Gastroesophageal sphincter (tissue), 4 donors: ENCODE data around the gene IZUMO1. TPM values are rescaled to one million over a fixed set of nuclear protein-coding genes. Genes with fewer than 3 reads are reported as not detected.

ENCODE experiments used
- ATAC-seq: fragments of 150-250 bp; one replicate; pipeline ENCODE4 v1.9.1; 2016; ENCODE audit warnings: mild to moderate bottlenecking, moderate library complexity
- H3K27ac ChIP-seq, 4 donors: fragments of 200-600 bp; sonication (generic) in 3 of 4; 1 replicate in 3 of 4; 2 replicates in 1 of 4; pipeline ENCODE4 v1.5.1; 2016 to 2019
- H3K27me3 ChIP-seq: fragments of 200-600 bp; sonication (generic); one replicate; pipeline ENCODE4 v1.5.1; 2019
- H3K36me3 ChIP-seq, 2 donors: fragments of 200-600 bp; sonication (generic); one replicate each; pipeline ENCODE4 v1.5.1; 2019; ENCODE audit warnings: control low read depth in 1 of 2
- H3K4me1 ChIP-seq, 3 donors: fragments of 200-600 bp; sonication (generic); 1 replicate in 2 of 3; 2 replicates in 1 of 3; pipeline ENCODE4 v1.5.1; 2016 to 2019; ENCODE audit warnings: control low read depth in 2 of 3
- H3K4me3 ChIP-seq, 2 donors: fragments of 200-600 bp; sonication (generic); one replicate each; pipeline ENCODE4 v1.5.1; 2019; ENCODE audit warnings: mild to moderate bottlenecking in 1 of 2, moderate library complexity in 1 of 2
- H3K9me3 ChIP-seq, 3 donors: fragments of 200-600 bp; sonication (generic); one replicate each; pipeline ENCODE4 v1.5.1; 2017 to 2019; ENCODE audit warnings: control low read depth in 2 of 3
- EP300 ChIP-seq: sonication (generic); formaldehyde crosslinking; IDR thresholded peaks from one replicate; pipeline ENCODE4 v1.6.1; 2017; ENCODE audit warnings: antibody characterized with exemption, mild to moderate bottlenecking
- POLR2A ChIP-seq, 2 donors: fragments of 450-650 bp; IDR thresholded peaks; one replicate each; pipeline ENCODE4 v1.6.1; 2017; ENCODE audit warnings: antibody characterized with exemption in 2 of 2, mild to moderate bottlenecking in 2 of 2, moderate library complexity in 1 of 2
- POLR2AphosphoS5 ChIP-seq: sonication (generic); formaldehyde crosslinking; IDR thresholded peaks from one replicate; pipeline ENCODE4 v1.6.1; 2017; ENCODE audit warnings: antibody characterized with exemption
- WGBS, 2 donors: methylation state at CpG; one replicate each; pipeline ENCODE4 v1.1.5; 2018; ENCODE audit warnings: low coverage in 1 of 2; 5-methylcytosine and 5-hydroxymethylcytosine counted together
- total RNA-seq, 4 donors: library from RNA; depleted of rRNA; stranded (reverse); fragments of >200 nt; gene quantifications; one replicate each; pipeline ENCODE4 v1.1.0, GENCODE V29; 2016
- TF ChIP-seq, protein P1 (sequence below), 4 experiments: fragments of 200-600 bp in 2 of 4; fragments of 450-650 bp in 2 of 4; sonication (generic) in 1 of 4; IDR thresholded peaks; one replicate each; pipeline ENCODE4 v1.5.1; 2017 to 2019; ENCODE audit warnings: antibody characterized with exemption in 4 of 4, mild to moderate bottlenecking in 2 of 4, moderate library complexity in 2 of 4

The IZUMO1 gene
- total RNA-seq, 4 donors from 2014 or later: 0.27 TPM; not detected in 3

DNA sequence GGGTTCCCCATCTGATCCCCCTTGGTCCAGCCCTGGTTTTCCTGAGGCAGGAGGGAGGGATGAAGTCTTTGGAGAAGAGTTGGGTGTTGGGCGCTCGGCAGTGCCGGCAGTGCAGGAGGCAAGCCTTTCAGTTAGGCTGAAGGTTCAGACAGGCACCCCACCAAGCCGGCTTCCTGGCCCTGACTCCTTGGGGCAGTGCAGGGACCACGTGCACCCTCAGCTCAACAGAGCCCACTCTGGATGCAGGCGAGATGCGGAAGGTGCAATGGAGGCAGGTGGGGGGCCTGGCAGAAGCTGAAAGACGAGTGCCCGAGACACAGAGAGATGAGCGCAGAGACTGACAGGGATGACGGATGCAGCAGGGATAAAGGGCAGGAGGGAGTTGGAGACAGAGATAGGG, 38.2 kb downstream of the IZUMO1 start:
- Histone ChIP-seq H3K36me3 (peaks cover 0 to 18% of the 10 kb centered on the region in 2 donors), H3K9me3 (no peaks in the 10 kb centered on the region), H3K4me3 (no peak overlapping the region), H3K4me1 (peaks cover 0 to 10% (median 7%) of the 10 kb centered on the region in 3 donors), H3K27me3 (no peaks in the 10 kb centered on the region), H3K27ac (no peak overlapping the region)
- no peak for ATAC-seq
- WGBS, 2 donors: 26 to 33% methylated on average over 5 to 7 of the region's 11 CpGs
- TF ChIP-seq, protein P1, sequence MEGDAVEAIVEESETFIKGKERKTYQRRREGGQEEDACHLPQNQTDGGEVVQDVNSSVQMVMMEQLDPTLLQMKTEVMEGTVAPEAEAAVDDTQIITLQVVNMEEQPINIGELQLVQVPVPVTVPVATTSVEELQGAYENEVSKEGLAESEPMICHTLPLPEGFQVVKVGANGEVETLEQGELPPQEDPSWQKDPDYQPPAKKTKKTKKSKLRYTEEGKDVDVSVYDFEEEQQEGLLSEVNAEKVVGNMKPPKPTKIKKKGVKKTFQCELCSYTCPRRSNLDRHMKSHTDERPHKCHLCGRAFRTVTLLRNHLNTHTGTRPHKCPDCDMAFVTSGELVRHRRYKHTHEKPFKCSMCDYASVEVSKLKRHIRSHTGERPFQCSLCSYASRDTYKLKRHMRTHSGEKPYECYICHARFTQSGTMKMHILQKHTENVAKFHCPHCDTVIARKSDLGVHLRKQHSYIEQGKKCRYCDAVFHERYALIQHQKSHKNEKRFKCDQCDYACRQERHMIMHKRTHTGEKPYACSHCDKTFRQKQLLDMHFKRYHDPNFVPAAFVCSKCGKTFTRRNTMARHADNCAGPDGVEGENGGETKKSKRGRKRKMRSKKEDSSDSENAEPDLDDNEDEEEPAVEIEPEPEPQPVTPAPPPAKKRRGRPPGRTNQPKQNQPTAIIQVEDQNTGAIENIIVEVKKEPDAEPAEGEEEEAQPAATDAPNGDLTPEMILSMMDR (IDR thresholded peaks at IDR 0.05): no peak
- no peak for TF ChIP-seq EP300
- no peak for TF ChIP-seq POLR2AphosphoS5
- no peak for TF ChIP-seq POLR2A (IDR thresholded peaks at IDR 0.05)

DNA sequence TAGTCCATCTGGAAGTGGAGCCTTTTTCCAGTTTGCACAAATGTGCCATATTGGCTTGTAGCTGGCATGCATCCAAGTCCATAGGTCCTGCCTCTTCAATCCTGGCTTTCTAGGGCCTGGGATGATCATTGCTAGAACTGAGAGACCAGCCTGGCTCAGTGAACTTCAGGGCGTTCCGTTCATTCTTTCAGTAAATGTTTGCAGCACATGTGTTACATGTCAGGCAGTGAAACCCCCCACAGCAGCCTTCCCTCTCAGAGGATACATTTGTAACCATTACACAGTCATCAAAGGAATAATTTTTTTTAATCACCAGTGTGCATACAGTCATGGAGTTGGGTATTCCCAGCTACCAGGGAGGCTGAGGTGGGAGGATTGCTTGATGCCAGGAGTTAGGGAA, 41.3 kb downstream of the IZUMO1 start:
- TF ChIP-seq POLR2A (IDR thresholded peaks at IDR 0.05) (no peak), EP300 (no peak), POLR2AphosphoS5 (no peak)
- TF ChIP-seq, protein P1 (IDR thresholded peaks at IDR 0.05): no peak
- Histone ChIP-seq H3K4me3 (no peak overlapping the region), H3K4me1 (no peaks in the 10 kb centered on the region), H3K9me3 (no peaks in the 10 kb centered on the region), H3K36me3 (peaks cover 0 to 41% of the 10 kb centered on the region in 2 donors), H3K27me3 (no peaks in the 10 kb centered on the region), H3K27ac (no peak overlapping the region)
- no peak for ATAC-seq
- WGBS, 2 donors: 35% methylated on average over 2 of the region's 2 CpGs; no CpG with 5 or more reads in 1 of the 2 donors

DNA sequence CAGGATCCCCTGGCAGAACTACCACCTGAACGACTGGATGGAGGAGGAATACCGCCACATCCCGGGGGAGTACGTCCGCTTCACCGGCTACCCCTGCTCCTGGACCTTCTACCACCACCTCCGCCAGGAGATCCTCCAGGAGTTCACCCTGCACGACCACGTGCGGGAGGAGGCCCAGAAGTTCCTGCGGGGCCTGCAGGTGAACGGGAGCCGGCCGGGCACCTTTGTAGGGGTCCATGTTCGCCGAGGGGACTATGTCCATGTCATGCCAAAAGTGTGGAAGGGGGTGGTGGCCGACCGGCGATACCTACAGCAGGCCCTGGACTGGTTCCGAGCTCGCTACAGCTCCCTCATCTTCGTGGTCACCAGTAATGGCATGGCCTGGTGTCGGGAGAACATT, 43.4 kb downstream of the IZUMO1 start:
- no peaks in the 10 kb centered on the region for H3K9me3 ChIP-seq

DNA sequence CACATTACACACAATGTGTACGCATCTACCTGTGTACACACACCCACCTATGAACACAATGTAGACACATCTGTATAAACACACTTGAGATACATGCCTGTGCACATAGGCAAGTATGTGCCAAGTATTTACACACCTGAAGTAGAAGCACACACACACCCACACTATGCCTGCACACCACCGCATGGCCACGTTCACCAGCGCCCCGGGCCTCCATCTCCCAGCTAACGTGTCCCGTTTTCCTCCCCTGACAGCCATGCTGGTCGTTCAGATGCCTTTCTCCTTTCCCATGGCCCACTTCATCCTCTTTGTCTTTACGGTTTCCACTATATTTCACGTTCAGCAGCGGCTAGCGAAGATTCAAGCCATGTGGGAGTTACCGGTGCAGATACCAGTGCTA, 44.0 kb downstream of the IZUMO1 start:
- H3K9me3 ChIP-seq: no peaks in the 10 kb centered on the region
- ATAC-seq: no peak
- 88 to 100% methylated on average over 3 to 13 of the region's 13 CpGs for WGBS, 2 donors
- H3K27me3 ChIP-seq: peaks cover 4% of the 10 kb centered on the region
- H3K4me1 ChIP-seq: no peaks in the 10 kb centered on the region
- TF ChIP-seq EP300: no peak
- no peak for TF ChIP-seq POLR2A (IDR thresholded peaks at IDR 0.05)
- TF ChIP-seq, protein P1 (IDR thresholded peaks at IDR 0.05): no peak
- no peak for TF ChIP-seq POLR2AphosphoS5
- no peak overlapping the region for H3K4me3 ChIP-seq
- peaks cover 0 to 41% of the 10 kb centered on the region in 2 donors for H3K36me3 ChIP-seq
- H3K27ac ChIP-seq: no peak overlapping the region

More for the DNA sequence above, 43.4 kb downstream of the IZUMO1 start:
- no peak for ATAC-seq
- H3K4me3 ChIP-seq: no peak overlapping the region
- no peak for TF ChIP-seq EP300
- H3K4me1 ChIP-seq: no peaks in the 10 kb centered on the region
- no peak overlapping the region for H3K27ac ChIP-seq
- 100% methylated on average over 5 of the region's 23 CpGs; no CpG with 5 or more reads in 1 of the 2 donors for WGBS, 2 donors
- H3K36me3 ChIP-seq: peaks cover 0 to 41% of the 10 kb centered on the region in 2 donors
- peaks cover under 1% of the 10 kb centered on the region for H3K27me3 ChIP-seq

DNA sequence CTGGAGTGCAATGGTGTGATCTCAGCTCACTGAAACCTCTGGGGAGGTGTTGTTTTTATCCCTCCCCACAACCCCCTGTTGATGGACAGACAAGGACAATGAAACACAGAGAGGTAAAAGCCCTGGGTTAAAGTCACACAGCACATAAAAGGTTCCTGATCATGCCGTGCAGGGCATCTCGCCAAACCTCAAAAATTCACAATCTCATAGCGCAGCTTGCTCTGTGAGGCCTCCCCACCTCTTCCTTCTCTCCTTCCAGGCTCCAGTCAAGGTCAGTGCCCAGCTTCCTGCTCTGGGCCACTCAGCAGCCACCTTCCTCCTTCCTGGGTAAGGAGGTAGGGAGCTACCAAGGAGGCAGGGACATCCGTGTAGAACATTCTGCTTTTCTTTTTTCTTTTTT, 48.7 kb downstream of the IZUMO1 start:
- H3K27me3 ChIP-seq: peaks cover 27% of the 10 kb centered on the region
- peaks cover 0 to 21% of the 10 kb centered on the region in 2 donors for H3K36me3 ChIP-seq
- H3K9me3 ChIP-seq: no peaks in the 10 kb centered on the region
- TF ChIP-seq POLR2A (IDR thresholded peaks at IDR 0.05) (no peak), POLR2AphosphoS5 (no peak), EP300 (no peak)
- TF ChIP-seq, protein P1 (IDR thresholded peaks at IDR 0.05): no peak
- no peak overlapping the region for H3K27ac ChIP-seq
- WGBS, 2 donors: 39 to 100% methylated on average over 1 to 4 of the region's 4 CpGs
- no peak overlapping the region for H3K4me3 ChIP-seq
- no peak for ATAC-seq
- peaks cover 0 to 15% (median 0%) of the 10 kb centered on the region in 3 donors for H3K4me1 ChIP-seq
